ENCODE data around the gene CCDC106.

Gene CCDC106

DNA sequence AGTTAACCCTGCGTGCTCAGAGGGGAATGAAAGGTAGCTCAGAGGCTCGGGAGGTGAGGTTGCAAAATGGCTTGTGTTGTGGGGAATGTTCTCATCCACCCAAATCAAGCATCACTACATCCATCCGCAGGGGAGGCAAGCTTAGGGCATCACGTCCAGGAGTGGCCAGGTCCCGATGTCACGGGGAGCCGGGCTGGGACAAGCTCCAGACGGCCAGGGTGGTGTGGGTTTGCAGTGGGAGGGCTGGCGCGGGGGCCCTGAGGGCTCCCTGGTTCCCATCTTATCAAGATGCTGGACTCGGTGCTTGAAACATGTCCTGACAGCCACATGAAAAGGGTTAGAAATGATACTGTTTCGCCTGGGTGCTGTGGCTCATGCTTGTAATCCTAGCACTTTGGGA is 52.8 kb downstream of the CCDC106 start:
- no peak for TF ChIP-seq CTCF (IDR thresholded peaks at IDR 0.05; ENCODE audit: control insufficient read depth, insufficient read depth, low read depth, low read length, missing control alignments)

DNA sequence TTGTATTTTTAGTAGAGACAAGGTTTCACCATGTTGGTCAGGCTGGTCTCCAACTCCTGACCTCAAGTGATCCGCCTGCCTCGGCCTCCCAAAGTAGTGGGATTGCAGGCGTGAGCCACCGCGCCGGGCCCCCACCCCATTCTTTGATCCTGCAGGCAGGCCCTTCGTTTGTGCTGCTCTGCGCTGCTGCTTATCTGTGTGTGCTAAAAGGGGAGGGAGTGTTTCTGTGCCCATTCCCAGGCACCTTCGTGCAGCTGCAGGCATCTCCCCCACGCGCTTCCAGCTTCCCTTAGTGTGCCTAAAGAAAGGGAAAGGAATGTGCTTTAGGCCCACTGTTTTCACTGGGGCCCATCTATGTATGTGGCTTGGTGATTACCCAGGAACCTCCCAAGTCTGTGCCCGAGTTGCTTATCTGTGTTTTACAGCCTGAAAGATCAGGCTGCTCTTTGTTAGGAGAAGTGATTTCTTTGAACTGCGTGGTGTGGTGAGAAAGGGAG is 54.2 kb downstream of the CCDC106 start:
- H3K4me3 ChIP-seq (ENCODE audit: control insufficient read depth, low read depth, low read length), result no peak overlapping the region
- no peak for TF ChIP-seq CTCF (IDR thresholded peaks at IDR 0.05; ENCODE audit: control insufficient read depth, insufficient read depth, low read depth, low read length, missing control alignments)
- DNase-seq (ENCODE audit: low read depth), result no peak

More for the DNA sequence above, 52.8 kb downstream of the CCDC106 start:
- no peak for DNase-seq (ENCODE audit: low read depth)
- no peak overlapping the region for H3K4me3 ChIP-seq (ENCODE audit: control insufficient read depth, low read depth, low read length)

Data from AG09309 (cell line).